SKM-1 (cell line): ENCODE data around the gene UROC1.

Source experiments
- DNase-seq: peaks from one replicate; lab custom pipeline; 2025; ENCODE audit not compliant: unreplicated experiment; lab: John Stamatoyannopoulos, UW

UROC1 gene

DNA sequence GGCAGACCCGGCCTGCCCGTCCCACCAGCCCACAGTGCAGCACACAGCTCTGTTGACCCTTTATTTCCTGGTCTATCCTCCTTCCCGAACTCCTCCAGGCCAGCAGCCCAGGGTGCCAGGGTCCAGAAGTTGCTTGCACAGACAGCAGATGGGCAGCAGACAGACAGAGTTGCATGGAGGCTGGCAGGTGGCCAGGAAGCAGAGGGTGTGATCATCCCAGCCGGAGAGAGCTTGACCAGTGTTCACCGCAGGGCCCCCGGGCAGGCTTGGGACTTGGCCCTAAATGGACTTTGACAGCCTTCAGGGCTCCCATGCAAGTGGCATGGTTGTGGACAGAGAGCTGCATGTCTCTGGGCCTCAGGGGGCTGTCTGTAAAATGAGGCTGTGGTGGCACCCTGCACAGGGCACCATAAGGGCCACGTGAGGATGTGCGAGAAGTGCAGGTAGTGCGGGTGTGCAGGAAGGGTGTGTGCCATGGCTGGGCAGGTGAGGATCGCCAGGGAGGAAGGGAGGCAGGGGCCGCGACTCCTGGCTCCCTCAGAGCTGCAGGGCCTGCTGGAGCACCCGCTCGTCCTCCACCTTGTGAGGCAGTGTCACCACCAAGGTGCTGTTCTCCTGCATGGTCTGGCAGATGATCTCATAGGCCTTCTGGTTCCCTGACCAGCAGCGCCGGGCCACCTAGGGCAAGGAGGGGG is 35.6 kb downstream of the UROC1 start:
- no peak for DNase-seq

DNA sequence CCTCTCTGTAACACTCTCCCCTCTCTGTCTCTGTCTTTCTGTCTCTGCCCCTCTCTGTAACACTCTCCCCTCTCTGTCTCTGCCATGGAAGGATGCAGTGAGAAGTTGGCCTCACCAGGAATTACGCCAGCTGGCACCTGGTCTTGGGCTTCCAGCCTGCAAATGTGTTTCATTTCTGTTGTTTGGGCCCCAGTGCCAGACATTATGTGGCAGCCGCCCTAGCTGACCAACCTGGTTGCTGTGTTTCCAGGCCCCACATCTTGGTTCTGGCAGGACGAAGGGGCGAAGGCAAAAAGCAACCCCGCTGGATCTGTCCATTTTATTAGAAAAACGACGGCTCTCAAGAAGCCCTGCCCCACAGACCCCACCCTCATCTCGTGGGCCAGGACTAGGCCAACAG is 36.7 kb downstream of the UROC1 start:
- DNase-seq, result no peak

- DNase-seq, result no peak
These were observed 37.4 kb downstream of the UROC1 start for GRCh38 chr3:126480206-126480605.

GRCh38 chr3:126479642-126480041 is 37.9 kb downstream of the UROC1 start:
- no peak for DNase-seq

- DNase-seq, result no peak
These were observed 38.8 kb downstream of the UROC1 start for GRCh38 chr3:126478581-126479310.

- no peak for DNase-seq
These were observed 40.6 kb downstream of the UROC1 start for GRCh38 chr3:126477061-126477380.

- peak; percentile 48 for DNase-seq
These were observed 41.2 kb downstream of the UROC1 start for GRCh38 chr3:126476166-126477060.

DNA sequence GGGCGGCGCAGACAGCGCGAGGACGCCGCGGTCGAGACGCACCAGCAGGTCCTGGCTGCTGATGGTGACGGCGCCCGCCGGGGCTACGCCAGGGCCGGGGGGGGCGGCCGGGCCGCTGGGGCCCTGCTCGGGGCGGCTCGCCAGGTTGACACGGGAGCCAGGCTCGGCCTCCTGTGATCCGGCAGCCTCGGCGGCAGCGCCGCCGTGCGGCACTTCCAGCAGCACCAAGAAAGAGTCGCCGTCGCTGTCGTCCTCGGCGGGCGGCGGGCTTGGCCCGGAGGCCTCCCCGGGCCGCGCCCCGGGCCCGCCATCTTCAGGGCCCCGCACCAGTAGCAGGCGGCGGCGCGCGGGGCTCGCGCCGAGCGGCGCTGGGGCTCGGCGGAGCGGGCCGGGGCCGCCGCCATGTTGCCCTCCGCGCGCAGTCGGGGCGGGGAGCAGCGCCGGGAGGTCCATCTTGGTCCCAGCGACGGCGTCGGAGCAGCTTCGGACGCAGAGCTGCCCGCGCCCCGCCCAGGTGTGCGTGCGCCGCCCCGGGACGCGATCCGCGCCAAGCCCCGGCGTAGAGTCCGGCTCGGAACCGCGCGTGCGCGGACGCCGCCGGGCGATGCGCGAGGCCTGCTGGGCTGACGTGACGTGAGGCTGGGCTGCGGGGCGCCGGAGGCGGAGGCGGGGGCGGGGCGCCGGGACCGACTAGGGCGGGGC is 42.0 kb downstream of the UROC1 start, which contains the start of gene ZXDC:
ZXDC (minus strand) TSS at position 479 of the 702 bp plus-strand sequence; CDS start at position 453, 26 bp downstream.
- DNase-seq, result peak; percentile 84

GRCh38 chr3:126474498-126475412 is 42.8 kb downstream of the UROC1 start:
- no peak for DNase-seq

DNA sequence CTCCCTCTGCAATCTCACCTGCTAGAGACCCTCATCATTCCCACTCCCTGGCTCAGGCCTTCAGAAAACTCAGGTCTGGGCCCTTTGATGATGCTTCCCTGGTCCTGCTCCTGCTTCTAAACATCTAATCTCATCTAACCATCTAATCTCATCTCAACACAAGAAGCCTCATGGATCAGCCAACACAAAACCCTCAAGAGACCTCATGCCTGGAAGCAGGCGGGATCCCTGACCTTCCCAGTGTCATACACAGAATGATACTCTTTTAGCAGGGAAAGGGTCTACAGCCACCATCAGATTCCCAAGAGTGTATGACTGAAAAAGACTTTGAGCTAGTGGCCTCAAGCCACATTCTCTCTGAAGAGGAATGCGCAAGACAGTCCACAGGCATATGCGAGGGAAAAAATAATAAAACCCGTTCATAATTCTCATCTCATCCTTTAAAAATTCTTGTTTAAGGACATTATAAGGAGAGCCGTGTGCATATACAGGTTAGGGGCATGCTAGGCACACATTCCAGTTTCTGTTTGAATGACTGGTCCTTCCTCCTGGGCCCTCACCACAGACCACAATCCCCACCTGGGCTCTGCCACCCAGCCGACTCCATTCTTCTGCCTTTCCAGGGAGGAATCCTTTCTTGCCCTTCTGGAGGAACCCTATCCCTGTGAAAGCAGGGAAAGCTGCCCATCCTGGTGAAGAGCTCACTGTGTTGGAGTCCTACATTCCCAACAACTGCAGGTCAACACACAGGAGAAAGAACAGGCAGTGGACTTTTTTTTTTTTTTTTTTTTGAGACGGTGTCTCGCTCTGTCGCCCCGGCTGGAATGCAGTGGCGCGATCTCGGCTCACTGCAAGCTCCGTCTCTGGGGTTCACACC is 44.0 kb downstream of the UROC1 start:
- DNase-seq, result no peak

- DNase-seq, result peak; percentile 99
These were observed 45.1 kb downstream of the UROC1 start for GRCh38 chr3:126472277-126473006.

DNA sequence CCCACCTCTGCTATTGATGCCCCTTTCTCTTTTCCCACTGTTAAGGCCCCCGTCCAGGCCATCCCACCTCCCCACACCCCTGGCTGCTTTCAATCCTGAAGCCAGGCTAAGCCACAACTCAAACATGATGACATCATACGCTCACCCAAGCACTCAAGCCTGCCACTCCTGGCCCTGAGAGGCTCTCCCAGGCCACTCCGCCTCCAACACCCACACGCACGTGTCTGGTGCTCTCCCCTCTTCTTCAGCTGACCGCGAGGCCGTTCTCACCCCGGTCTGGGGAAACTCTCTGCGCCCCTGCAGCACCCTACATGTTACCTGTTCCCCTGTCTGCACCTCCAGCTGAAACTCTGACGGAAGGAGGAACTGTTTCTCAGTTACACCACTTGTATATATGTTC is 48.1 kb downstream of the UROC1 start:
- no peak for DNase-seq

DNA sequence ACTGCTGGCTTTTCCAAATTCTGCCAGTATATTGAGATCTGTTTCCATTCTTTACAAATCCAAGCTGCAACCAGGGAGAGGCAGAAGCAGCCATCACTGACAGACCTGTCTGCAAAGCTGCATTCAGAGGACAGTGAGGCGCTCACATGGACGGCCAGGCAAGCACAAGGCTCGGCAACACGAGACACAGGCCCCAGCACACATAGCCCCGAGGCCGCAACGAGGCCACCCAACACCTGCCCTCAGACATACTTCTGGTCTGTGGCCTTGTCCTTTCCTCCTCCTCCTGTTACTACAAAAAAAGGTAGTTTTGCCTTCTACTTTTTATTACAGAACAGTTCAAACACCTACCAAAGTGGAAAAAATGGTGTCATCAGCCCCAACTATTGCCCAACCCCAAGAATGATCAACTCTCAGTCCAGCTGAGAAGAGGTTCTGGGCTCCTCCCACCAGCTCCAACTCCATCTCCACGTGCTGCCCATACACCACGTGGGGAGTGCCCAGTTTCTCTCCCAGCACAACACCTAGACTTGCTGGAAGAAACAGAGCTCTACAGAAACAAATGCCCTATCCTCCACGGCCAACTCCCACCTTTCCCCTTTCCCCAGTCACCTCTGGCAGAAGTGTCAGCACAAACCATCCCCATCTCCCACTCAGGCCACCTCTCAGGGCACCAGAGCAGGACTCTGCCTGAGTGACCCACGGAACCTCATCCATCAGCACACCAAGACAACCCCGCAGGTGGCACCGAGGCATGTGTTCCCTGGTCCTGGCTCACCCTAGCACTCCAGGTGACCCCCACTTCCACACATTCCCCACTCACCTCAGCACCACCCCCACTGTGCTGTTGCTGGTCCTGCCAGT is 49.3 kb downstream of the UROC1 start:
- DNase-seq, result no peak

DNA sequence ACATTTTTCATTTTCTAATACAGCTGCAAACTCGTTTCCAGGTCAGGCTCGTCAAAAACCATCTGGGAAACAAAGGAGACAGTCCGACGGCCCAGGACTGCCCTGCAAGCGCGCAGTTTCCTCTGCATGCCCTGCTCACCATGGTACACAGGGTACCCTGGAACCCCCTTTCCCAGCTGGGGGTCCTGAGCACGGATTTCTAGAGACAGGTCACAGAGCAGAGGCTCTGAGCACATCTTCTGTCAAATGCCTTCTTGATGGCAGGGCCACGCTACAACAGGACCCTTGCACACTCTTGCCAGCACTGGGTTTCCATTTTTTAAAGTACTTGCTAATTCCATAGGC is 50.0 kb downstream of the UROC1 start:
- no peak for DNase-seq

- DNase-seq, result no peak
These were observed 50.5 kb downstream of the UROC1 start for GRCh38 chr3:126466886-126467610.

DNA sequence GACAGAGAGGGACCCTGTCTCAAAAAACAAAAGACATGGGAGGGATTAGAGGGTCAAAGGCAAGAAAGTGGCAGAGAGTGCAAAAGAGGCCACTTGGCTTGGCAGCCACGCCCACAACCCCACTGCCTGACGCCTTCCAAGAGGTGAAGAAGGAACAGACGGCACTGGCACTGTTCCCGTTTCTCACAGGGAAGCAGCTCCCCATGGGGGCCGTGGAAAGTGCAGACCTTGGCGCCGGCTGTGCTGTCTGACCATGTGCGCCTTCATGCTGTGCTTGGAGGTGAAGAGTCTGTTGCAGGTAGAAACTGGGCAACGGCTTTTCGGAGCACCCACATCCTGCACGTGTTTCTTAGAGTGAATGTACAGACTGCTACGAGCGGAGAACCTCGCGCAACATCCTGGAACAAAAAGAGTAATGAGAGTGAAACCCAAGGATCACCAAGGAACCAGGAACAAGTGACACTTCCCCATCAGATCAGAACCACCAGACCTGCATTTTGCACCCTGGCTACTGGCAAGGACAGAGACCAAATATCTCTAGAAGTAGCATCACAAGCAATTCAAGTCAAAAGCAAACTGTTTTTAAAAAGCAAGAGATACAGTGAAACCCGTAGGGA is 51.5 kb downstream of the UROC1 start:
- no peak for DNase-seq
